ENCODE data around the gene DDR1.

DDR1 gene

DNA sequence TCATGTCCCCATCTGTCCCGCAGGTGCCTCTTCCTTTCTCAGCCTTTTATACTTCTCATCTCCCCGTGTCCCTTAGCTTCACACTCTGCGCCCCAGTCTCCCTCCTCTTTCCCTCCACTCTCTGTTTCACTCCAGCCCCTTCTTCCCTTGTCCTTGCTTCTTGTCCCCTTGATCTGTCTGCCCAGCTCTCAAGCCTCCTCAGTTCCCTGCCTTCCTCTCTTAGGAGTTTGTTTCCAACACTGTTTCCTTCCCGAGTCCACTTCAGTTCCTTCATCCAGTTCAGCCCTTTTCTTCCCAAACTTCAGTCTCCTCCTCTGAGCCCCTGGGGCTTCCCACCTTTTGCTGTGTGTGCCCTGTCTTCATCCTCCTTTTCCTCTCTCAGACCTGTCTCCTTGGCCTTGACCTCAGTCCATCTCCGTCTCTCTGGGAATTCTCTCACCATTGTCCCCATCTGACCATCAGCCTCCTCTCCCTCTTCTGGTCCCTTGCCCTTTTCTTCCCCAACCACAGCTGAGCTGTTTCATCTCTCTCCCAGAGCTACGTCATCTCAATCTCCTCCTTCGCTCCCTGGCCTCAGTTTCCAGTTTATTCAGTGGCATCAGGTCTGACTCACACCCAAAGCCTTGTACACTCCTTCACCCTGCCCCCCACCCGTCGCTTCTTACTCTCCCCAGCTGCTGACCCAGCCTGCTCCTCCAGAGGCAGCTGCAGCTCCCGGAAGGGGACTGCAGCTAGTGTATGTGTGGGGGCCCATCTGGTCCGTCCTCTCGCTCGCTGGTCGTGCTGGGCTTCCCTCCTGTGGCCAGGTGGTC, 2.7 kb upstream of the DDR1 start:
- DNase-seq: no peak

- no peak for DNase-seq
Measured at GRCh38 chr6:30882204-30882758, 2.0 kb upstream of the DDR1 start.

GRCh38 chr6:30882759-30883684, 1.3 kb upstream of the DDR1 start:
- no peak for DNase-seq

DNA sequence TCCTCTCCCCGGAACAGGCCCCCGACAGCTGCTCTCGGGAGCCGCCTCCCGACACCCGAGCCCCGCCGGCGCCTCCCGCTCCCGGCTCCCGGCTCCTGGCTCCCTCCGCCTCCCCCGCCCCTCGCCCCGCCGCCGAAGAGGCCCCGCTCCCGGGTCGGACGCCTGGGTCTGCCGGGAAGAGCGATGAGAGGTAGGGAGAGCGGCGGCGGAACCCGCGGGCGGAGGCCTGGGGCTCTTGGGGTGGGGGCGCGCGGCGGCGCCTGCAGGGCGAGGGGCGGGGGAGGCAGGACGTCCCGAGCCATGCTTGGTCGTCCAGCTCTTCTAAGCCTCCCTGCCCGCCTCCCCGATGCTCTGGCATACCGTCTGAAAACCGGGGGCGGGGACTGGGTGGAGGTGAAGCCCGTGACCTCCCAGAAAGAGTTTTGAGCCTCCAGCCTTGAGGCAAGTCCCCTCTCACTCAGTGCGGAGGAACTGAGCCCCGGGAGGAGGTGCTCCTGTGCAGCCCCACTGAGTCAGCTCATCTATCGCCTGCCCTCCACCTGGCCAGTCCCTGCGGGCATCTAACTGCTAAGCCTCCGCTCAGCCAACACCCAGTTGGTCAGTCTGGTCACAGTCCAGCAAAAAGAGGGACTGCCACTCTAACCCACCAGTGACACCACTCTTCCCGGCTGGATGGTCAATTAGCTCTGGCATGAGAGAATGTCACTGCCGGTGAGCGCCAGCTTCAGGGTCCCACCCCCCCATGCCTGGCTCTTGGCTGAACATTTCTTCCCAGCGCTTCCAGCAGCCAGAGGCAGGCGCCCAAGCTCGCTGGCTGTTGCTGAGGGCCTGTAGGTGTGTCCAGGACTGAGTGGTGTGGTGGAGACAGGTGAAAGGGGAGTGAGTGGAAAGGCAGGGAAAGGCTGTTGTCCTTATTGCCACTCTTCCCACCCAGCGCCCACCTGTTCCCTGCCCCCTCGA, 482 bp downstream of the DDR1 start:
- DNase-seq: peak; percentile 44

DNA sequence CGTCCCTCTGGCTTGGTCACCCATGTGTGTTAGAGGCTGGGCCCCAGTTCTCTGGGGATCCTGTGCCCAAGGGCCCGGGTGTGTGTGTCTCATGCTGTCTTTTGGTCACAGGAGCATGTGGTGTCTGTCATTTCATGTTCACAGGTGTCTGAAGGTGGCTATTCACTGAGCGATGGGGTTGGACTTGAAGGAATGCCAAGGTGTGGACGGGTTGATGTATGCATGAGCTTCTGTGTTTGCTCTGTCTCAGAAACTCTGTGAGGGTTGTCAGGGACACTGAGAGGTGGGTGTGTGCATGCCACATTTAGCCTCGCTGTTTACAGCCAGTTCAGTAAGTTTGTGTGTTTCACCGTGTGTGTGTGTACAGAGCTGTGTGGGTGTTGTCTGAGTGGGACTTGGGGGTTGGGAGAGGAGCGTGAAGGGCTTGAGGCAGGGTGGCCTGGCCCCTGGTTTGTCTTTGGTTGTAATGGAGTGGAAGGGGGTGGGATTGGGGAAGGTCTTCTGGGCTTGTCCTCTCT, 1.2 kb downstream of the DDR1 start:
- no peak for DNase-seq

DNA sequence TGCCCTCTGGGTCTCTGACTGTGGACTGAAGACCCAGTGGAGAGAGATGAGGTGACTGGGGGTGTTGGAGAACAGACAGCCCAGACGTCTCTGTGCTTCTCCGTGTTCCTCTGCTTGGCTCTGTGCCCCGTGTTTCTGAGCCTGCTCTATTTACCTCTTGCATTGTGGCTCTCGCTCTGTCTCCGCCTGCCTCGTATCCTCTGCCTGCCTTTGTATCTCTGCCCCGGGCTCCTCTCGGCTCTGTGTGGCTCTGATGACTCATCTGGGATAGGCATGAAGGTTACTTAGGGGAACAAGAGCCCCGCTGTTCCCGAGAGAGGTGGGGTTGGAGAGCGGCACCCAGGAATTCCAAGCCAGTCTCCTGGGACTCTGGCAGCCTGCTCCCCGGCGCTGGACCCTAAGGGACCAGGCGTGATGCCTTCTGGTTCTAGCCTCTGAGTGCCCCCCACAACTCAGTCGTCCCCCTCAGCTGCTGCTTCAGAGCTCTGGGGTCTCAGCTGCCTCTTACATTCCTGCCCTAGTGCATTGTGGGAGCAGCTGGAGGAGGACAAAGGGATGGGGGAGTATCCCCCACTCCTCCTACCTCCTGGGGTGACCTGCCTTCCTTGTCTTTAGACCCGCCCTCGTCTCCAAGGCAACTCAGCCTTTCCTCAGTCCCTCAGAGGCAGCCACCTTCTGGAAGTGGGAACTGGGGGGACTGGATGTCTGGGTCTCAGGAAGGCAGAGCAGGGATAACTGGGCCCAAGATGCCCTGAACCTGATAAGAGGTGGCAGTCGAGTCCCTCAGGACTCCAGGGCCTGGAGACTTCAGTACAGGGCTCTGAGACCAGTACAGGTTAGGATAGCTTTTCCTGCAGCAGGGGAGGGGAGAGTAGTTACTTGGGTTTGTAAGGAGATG, 1.9 kb downstream of the DDR1 start:
- DNase-seq: no peak

DNA sequence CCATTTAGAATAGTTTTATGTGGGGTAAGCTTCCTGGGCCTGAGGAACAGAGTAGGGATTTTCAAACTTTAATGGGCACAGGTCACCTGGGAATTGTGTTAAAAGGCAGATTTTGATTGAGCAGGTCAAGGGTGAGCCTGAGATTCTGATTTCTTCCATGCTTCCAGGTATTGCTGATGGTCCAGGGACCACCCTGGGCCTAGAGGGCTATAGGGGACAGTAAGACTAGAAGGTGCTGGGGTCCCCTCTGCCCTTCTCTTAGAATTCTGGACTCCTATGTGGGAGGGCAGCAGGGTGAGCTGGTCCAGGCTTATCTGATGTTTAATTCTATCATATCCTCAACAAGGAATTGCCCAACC, 2.6 kb downstream of the DDR1 start:
- DNase-seq: no peak

- DNase-seq: no peak
Measured at GRCh38 chr6:30887901-30888815, 3.8 kb downstream of the DDR1 start.

GRCh38 chr6:30888816-30889495, 4.6 kb downstream of the DDR1 start:
- no peak for DNase-seq

GRCh38 chr6:30889496-30889885, 5.2 kb downstream of the DDR1 start:
- no peak for DNase-seq

GRCh38 chr6:30889921-30890645, 5.8 kb downstream of the DDR1 start:
- DNase-seq: no peak

- DNase-seq: no peak
Measured at GRCh38 chr6:30890646-30891449, 6.5 kb downstream of the DDR1 start.

DNA sequence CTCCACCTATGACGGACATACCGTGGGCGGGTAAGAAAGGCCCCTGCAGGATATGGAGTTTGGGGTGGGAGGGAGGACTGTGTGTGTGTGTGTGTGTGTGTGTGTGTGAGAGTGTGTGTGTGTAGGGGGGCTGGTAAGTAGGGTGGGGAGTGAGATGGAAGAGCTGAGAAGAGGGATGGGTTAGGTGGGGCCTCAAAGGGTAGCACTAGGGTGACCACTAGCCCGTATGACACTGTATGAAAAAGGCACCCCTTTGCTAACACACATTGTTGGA, 7.1 kb downstream of the DDR1 start:
- DNase-seq: no peak

- no peak for DNase-seq
Measured at GRCh38 chr6:30891816-30892538, 7.7 kb downstream of the DDR1 start.

GRCh38 chr6:30893001-30893591, 8.8 kb downstream of the DDR1 start:
- DNase-seq: no peak

- DNase-seq: no peak
Measured at GRCh38 chr6:30893666-30894065, 9.3 kb downstream of the DDR1 start.

- DNase-seq: no peak
Measured at GRCh38 chr6:30894381-30894780, 10.1 kb downstream of the DDR1 start.
